NCI-H446 (cell line): ENCODE results near the gene HOXD1.

Source experiments
- DNase-seq, 2 experiments: peaks; one replicate each; lab custom pipeline; 2025; lab: John Stamatoyannopoulos, UW

Gene HOXD1

GRCh38 chr2:176184749-176185148 lies 3.7 kb upstream of the HOXD1 start:
- DNase-seq, result no peak

GRCh38 chr2:176186024-176186423 lies 2.4 kb upstream of the HOXD1 start:
- DNase-seq, result no peak

GRCh38 chr2:176187200-176187898 lies 1.1 kb upstream of the HOXD1 start:
- DNase-seq, result no peak

- DNase-seq, result no peak
Observed at GRCh38 chr2:176188774-176189680, 559 bp downstream of the HOXD1 start.

- DNase-seq, result no peak
Observed at GRCh38 chr2:176189681-176190641, 1.5 kb downstream of the HOXD1 start.

GRCh38 chr2:176192351-176192750 lies 3.9 kb downstream of the HOXD1 start:
- no peak for DNase-seq

- no peak for DNase-seq
Observed at GRCh38 chr2:176193048-176193447, 4.6 kb downstream of the HOXD1 start.

GRCh38 chr2:176199902-176200301 lies 11.4 kb downstream of the HOXD1 start:
- DNase-seq, result no peak

- no peak for DNase-seq
Observed at GRCh38 chr2:176200971-176201370, 12.5 kb downstream of the HOXD1 start.

GRCh38 chr2:176202491-176202890 lies 14.0 kb downstream of the HOXD1 start:
- DNase-seq, result no peak

GRCh38 chr2:176205126-176205525 lies 16.7 kb downstream of the HOXD1 start:
- no peak for DNase-seq

- no peak for DNase-seq
Observed at GRCh38 chr2:176206136-176206535, 17.7 kb downstream of the HOXD1 start.

GRCh38 chr2:176206682-176207081 lies 18.2 kb downstream of the HOXD1 start:
- no peak for DNase-seq

- DNase-seq, result no peak
Observed at GRCh38 chr2:176211110-176211509, 22.6 kb downstream of the HOXD1 start.

- no peak for DNase-seq
Observed at GRCh38 chr2:176212276-176212675, 23.8 kb downstream of the HOXD1 start.

- no peak for DNase-seq
Observed at GRCh38 chr2:176213406-176213805, 24.9 kb downstream of the HOXD1 start.

- no peak for DNase-seq
Observed at GRCh38 chr2:176227874-176228273, 39.4 kb downstream of the HOXD1 start.

- no peak for DNase-seq
Observed at GRCh38 chr2:176234156-176234555, 45.7 kb downstream of the HOXD1 start.

GRCh38 chr2:176234940-176235339 lies 46.5 kb downstream of the HOXD1 start:
- DNase-seq, result no peak

GRCh38 chr2:176237456-176237855 lies 49.0 kb downstream of the HOXD1 start:
- DNase-seq, result no peak

- DNase-seq, result no peak
Observed at GRCh38 chr2:176239031-176239430, 50.6 kb downstream of the HOXD1 start.

GRCh38 chr2:176240301-176240700 lies 51.8 kb downstream of the HOXD1 start:
- DNase-seq, result no peak
